ENCODE results near the gene CACNG4.
"Not testable (repeated sequence)": the region's sequence is repeated elsewhere in the genome, so short reads cannot be mapped to it uniquely, and the experiment has no call there.

The CACNG4 gene

DNA sequence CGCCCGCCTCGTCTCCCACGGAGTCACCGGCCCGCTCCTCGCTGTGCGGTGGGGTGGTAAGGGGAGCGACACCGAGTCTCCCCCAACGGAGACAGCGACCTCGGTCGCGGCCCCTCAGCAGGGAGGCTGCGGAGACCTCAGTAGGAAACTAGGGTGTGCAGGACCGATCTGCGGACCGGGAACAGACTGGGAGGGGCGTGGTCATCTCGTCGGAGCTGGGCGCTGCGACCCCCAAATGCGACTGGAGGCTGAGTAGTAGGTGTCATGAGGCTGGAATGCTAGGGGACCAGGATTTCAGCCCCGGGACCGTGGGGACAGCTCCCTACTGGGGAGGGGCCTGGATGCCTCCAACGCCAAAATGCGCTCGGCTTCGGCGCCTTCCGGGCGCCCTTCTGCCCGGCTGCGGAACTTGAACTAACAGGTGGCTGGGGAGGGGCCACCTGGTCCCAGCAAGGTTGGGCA, 1.3 kb downstream of the CACNG4 start:
- DNase-seq: peak; percentile 40

DNA sequence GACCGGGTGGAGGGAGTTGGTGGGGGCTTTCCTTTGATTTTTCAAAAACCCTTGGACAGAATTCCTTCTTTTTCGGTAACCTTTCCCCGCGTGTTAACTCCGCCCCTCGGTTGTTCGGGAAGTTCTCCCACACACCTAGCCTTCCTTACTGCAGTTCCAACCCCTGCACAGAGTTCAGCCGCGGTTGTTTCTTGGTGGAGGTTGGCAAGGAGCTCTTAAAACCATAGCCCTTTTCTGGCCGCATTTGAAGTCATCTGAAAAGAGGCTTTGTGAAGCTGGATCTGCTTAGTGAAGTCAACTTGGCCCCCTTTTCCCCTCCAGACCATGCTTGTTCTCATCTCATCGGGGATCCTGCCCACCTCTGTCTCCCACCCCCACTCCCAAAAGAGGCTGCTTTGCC, 1.8 kb downstream of the CACNG4 start:
- DNase-seq: no peak

DNA sequence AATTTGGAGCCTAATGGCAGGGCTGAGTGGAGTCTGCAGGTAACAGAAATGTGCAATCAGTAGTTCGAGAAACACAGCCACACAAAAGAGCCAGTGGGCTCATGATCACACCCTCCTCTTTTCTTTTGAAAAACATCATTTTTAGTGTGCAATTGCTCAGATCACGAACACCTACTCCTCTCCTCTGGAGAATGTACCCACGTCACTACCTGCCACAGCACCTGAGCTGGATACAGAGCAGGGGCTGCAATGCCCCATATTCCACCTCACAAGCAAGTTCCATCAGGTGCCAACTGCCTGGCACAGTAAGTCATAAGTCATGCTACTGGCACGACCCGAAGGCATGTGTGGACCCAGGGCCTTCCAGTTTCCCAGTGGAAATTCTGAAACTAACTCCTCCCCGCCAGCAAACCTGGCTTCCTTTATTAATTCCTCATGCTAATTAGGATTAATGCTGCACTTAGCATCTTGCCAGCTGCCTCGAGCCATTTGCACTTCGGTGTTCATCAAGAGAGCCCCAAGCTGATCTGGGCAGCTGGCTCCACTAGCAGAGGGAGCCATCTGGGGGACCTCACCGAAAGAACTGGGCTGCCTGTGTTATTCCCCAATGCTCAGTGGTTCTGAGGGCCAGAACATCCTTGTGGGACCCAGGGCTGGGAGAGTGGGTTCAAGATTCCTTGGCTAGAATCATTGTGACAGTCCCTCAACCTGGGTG, 2.4 kb downstream of the CACNG4 start:
- DNase-seq: peak; percentile 12

DNA sequence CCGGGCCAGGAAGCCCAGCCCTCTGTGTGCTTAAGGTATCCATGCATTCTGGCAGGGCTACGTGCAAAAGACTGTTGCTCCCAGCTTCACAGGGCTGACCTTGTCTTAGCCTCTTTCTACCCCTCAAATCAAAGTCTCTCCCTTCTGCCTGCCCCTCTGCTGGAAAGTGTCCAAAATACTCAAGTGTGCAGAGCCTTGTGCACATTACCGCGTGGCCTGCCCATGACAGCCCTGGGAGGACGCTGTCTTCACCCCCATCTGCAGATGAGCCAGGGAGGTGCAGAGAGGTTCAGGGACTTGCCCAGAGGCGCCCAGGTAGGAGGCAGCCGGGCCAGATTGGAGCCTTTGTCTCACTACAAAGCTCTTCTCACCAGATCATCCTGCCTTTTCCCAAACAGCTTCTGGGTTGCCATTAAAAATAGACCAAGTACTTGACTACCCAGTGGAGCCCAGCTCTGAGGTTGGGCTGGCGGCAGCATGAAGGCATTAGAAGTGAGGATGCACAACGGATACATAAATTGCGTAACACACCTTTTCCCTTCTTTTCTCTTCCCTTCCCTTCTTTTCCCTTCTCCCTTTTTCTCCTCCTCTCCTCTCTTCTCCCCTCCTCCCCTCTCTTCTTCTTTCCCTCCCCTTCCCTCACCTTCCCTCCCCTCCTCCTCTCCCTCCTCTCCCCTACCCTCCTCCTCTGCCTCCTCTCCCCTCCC, 3.5 kb downstream of the CACNG4 start:
- DNase-seq: peak; percentile 14

DNA sequence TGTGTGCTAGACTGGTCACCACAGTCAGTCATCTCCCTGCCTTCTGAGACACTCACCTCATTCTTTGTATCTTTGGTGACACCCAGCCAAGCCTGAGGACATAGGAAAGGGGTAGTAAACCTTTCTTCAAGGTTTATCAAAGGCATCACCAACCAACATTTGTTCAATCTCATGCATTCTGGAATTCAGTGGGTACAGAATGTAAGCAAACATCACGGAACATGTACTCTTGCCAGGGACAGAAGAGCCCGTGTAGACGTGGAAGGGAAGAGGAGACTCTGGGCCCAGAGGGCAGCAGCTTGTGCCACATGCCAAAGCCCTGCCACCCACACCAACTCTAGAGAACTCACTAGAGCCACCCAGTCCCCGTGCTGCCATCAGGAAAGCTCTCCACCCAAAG, 4.4 kb downstream of the CACNG4 start:
- no peak for DNase-seq

DNA sequence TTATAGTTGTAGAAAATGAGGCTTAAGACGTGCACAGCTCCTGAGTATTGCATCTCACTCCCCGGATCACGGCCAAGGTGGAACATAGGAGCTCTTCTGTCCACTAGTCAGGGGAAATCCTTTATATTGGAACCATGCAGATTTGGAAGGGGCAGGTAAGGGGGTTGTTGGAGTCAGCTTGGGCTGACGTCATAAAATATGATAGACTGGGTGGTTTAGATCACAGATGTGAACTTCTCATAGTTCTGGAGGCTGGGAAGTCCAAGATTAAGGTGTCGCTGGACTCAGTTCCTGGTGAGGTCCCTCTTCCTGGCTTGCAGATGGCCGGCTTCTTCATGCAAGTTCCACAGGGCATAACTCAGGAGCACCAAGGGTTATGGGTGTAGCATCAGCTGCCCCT, 5.6 kb downstream of the CACNG4 start:
- DNase-seq: no peak

DNA sequence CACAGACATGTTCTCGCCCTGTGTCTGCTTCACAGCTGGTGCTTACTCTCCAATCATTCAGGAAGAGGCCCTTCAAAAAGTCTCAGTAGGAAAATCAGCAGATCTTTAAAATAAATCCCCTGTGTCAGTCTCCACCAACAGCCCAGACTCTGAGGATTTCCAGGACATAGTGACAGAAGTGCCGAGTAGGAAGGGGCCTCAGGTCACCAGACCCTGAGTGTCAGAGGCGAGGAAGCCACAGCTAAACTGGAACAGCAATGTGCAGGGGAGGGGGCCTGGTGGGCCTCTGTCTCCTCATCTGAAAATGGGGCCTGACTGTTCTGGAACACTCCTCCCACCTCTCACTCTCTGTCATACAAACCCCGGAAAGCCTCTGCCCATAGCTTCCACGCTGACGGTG, 6.3 kb downstream of the CACNG4 start:
- DNase-seq: no peak

DNA sequence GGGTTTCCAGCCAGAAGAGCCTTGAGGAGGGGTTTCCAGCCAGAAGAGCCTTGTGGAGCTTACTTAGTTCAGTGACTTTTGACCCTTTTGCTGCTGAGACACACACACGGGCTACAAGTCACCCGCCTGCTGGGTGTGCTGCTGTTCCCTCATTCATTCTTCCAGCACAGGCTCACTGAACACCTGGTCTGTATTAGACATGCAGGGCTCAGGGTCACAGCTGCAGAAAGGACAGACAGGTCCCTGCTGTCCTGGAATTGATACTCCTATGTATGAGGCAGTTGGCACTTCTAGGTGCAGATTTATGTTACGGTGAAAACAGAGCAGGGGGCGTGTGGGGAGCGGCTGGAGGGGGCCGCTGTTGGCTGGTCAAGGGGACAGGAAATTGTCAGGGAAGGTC, 6.8 kb downstream of the CACNG4 start:
- DNase-seq: no peak

DNA sequence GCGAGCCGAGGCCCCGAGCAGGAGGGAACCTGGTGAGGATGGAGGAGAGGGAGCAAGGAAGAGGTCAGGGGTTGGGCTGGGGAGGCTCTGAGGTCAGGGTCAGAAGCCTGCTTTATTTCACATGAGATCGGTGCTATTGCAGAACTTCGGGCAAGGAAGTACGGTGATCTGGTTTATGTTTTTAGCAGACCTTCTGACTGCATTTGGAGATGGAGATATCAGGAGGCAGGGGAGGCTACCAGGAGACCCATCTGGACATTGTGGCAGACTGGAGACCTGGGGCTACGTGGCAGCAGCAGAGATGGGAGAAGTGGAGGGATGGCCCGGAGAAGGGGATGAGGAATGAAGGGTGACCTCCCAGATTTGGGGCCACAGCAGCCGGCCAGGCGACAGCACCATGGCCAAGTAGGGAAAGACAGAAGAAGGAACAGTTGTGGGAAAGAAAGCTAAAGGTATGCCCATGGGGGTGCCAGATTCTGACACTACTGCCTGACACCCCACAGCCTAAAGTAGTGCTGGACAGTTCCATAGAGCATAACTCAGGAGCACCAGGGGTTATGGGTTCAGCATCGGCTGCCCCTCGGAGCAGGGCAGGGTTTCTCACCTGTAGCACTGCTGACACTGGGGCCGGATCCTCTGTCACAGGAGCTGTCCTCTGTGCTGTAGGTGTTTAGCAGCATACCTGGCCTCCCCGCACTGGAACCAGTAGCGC, 7.4 kb downstream of the CACNG4 start:
- no peak for DNase-seq

DNA sequence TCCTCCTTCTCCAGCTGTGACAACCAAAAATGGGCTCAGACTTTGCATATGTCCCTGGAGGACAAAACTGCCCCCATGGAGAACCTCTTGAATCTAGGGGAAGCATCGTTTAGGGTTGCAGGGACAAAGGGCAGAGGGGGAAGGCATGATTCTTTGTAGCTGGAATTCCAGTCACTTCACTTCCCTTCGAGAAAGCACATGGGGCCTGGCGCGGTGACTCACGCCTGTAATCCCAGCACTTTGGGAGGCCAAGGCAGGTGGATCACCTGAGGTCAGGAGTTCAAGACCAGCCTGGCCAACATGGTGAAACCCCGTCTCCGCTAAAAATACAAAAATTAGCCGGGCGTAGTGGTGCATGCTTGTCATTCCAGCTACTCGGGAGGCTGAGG, 7.9 kb downstream of the CACNG4 start:
- not testable (repeated sequence) for DNase-seq

DNA sequence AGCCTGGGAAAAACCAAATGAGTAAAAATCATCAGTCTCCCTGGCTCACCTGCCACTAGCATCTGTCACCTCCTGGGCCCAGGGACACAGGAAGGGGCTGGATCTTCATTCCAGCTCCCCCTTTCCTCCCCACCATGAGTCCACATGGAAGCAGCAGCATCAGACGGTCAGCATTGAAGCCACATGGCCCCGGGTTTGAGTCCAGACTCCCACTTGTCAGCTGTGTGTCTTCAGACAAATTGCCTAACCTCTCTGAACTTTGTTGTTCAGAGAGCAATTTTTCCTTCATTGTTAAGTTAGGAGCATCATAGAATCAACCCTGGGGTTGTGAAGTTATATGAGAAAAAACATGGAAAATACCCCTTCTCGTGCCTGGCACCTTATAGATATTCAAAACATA, 10.7 kb downstream of the CACNG4 start:
- no peak for DNase-seq

DNA sequence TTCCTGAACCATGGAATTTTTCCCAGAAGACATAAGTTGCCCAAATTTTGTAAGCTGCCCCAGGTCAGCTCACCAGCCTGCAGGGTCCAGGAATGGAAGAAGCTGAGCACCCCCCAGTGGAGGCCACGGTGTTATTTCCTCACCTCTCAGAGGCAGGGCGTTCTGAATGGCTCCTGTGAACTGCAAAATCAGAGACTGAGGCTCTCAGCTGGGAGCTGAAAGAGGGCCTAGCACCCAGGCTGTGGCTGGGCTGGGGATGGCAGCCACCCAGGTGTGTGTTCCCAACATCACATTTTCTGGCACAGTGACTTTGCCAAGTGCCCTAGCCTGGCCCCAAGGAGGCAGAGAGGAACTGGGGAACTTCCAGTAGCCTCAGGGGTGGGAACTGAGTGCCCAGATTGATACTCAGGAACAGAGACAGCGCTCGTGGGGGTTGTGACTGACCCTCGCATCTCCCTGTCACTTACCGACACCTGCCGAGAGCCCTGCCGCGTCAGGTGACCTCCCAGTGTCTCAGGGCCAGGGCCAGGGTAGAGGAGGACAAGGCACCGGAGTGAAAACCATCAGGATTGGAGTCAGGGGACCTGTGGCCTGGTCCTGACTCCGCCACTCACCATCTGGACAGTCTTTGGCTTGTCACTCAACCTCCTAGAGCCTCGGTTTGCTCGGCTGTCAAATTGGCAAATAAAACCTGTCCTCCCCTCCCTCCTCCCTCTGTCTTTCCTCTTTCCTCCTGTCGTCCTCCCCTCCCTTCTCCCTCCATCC, 11.3 kb downstream of the CACNG4 start:
- DNase-seq: no peak

DNA sequence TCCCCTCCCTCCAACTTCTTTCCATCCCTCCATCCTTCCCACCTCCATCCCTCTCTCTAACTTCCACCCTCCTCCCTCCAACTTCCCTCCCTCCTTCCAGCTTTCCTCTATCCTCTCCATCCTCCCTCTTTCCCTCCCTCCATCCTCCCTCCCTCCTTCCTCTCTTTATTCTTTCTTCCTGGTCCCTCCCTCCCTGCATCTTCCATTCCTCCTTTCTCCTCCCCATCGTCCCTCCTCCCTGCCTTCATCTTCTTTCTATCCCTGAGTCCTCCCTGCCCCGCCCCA, 11.8 kb downstream of the CACNG4 start:
- DNase-seq: no peak

DNA sequence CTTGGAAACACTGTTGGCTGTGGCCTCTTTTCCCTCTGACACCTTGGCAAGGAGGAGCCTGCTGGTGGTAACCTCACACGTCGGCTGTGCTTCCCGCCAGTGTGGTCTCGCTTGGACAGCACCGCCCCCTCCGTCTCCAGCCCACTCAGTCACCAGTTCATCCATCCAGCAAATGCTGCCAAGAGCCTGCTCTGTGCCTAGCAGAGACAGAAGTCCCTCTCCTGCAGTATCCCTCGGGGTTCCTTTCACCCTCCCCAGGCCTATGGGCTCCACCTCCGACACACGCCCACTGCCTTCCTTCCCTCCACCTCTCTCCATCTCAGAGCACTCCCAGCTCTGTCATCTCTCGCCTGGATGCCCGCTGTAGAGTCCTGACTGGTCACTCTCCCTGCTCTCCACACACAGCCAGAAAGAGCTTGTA, 12.3 kb downstream of the CACNG4 start:
- DNase-seq: no peak

DNA sequence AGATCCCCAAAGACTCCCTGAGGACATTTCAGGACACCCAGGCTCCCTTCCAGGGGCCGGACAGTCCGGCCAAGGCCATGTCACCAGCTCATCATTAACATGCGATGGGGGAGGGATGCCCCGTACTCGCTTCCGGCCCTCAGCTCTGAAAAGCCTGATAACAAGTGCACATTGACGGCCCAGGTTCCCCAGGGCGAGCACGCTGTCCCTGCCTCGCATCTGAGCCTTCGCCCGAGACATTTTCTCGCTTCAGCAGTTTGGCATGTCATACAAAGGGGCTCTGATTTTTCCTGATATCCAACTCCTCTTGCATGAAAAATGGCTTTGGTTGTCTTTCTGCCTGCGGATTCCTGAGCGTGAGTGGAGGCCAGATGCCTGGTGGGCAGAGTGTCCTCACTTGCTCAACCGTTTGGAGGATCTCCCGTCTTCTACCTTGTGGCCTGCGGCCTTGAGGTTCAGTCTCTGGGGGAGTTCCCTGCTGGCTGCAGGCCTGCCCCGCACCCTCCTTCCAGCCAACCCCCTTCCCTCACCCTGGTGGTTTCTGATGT, 14.1 kb downstream of the CACNG4 start:
- no peak for DNase-seq

DNA sequence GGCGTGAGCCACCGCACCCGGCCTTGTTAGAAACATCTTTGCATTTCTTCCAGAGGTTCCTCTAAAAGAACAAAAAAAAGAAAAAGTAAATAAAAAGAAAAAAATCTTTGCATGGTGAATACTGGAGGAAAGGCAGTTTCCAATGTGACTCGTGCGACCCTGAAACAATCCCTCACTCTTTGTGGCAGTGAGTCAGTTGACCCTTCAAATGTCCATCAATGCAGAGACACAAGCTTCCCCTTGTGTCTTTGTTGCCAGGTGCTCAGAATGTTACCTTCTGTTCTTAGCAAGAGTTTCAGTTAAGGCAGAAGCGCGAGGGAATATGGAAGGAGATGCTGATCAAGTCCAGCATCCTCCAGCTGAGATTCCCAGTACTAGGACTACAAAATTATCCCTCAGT, 16.4 kb downstream of the CACNG4 start:
- DNase-seq: no peak

DNA sequence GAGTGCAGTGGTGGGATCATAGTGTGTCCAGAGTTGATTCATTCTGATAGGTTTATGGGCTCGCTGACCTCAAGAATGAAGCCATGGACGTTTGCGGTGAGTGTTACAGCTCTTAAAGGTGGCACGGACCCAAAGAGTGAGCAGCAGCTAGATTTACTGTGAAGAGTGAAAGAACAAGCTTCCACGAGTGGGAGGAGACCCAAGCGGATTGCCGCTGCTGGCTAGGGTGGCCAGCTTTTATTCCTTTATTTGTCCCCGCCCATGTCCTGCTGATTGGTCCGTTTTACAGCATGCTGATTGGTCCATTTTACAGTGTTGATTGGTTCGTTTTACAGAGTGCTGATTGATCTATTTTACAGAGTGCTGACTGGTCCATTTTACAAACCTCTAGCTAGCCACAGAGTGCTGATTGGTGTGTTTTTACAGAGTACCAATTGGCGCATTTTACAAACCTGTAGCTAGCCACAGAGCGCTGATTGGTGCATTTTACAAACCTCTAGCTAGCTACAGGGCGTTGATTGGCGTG, 17.5 kb downstream of the CACNG4 start:
- no peak for DNase-seq

DNA sequence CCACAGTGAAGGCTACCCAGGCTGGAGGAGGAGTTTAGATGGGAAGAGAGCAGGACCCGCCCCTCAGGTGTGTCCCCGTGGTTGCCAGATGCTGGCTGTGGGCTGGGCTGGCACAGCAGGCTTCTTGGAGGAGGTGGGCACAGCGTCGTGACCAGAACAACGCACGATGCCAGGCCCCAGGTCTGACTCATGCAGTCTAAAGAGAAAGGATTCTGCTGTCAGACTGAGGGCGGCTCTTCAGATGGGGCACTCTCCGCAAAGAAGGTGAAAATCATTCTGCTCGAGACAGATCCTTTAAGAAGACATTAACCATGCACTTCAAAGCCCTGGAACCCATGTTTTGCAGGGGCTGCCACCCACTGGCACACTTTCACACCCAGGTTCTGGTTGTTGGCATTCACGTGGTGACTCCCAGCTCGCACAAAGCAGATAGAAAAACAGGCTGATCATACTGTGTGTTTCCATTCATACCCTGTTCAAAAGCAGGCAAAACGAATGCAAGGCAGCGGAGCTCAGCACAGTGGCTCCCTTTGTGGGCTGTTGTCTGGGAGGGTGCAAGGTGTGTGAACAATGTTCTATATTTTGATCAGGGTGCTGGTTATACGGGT, 19.0 kb downstream of the CACNG4 start:
- no peak for DNase-seq

DNA sequence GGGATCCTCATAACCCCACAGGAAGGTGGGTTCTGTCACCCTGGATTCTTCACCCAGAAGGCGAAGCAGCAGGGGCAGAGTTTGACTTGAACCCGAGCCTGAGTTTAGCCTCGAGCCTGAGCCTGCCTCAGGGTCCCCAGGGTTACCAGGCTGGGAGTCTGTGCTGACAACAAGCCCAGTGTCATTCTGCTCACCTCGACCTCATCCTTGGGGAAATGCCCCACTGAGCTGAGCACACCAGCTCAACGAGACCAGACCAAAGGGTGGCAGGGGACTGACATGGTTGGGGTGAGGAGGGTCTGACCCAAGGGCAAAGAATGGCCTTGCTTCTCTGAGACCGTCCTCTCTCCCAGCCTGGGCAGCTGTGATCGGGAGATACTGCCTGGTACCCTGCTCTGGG, 20.2 kb downstream of the CACNG4 start:
- peak; percentile 9 for DNase-seq

DNA sequence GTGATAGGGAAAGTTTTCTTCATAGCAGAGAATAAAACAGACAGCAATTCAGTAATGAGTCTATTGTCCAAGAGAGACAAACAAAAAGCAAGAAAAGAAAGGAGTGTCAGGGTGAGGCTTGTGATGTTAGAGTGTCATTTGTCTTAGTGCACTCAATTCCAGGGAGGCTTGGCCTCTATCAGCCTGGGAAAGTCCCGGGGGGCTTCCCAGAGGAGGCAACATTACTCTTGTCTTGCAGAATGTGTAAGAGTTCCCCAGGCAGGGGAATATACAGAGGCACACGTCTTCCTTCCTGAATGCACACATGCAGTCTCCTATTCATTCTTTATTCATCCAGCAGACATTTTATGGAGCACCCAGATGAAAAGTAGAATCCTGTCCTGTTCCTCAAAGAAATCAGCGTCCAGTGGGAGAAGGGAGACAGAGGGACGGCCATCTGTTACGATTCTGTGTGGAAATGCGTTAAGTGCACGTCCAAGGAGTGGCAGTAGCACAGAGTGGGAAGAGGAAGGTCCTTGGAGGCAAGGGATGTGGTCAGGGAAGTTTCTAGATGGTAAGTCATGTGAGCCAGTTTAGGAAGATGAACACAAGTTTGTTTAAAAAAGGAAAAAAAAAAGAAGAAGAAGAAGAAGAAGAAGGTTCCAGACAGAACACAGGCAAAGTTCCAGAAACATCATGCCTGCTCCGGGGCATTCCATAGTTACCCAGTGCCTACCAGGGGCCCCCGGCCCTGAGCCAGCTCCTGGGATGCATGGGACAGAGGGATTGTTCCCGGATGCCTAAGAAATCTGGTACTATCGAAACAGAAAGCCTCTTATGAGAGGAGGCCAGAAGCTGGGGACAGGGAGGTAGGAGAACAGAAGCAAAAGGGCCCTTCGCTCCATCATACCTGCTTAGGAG, 21.1 kb downstream of the CACNG4 start:
- no peak for DNase-seq

DNA sequence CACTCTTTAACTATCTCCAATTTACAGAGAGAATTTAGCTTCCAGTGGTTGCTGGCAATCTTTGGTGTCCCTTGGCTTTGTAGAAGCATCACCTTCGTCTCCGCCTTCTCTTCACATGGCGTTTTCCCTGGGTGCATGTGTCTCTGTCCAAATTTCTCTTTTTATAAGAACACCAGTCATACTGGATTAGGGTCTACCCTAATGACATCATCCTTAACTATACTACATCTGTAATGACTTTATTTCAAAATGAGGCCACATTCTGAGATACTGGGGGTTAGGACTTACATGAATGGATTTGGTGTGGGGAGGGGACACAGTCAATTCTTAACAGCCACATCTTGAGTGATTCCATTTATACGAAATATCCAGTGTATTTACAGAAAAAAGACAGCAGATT, 22.2 kb downstream of the CACNG4 start:
- DNase-seq: no peak

All from NCI-H2171 (cell line).